ENCODE measurements around the gene SIGLEC7. TPM values are rescaled to one million over a fixed set of nuclear protein-coding genes. Genes with fewer than 3 reads are reported as not detected.

SIGLEC7 gene
- total and polyA plus RNA-seq, 2 experiments from 2014 or later, result not detected

- Histone ChIP-seq H3K4me1 (ENCODE audit: insufficient read depth) (no peaks in the 10 kb centered on the region), H3K27ac (no peak overlapping the region), H4K20me1 (ENCODE audit: insufficient read depth) (no peaks in the 10 kb centered on the region), H3K9me3 (ENCODE audit: low read depth) (no peaks in the 10 kb centered on the region), H3K9ac (no peak overlapping the region), H3F3A (ENCODE audit: insufficient read depth) (no peaks in the 10 kb centered on the region), H3K36me3 (ENCODE audit: low read depth) (no peaks in the 10 kb centered on the region), H2AFZ (no peak overlapping the region), H3K4me2 (ENCODE audit: unreplicated experiment) (no peak overlapping the region), H3K79me2 (ENCODE audit: insufficient read depth) (no peaks in the 10 kb centered on the region), H3K4me3 (no peak overlapping the region), H3K27me3 (replicated peaks; ENCODE audit: insufficient read depth) (no peaks in the 10 kb centered on the region), H3K9me2 (ENCODE audit: insufficient read depth) (no peaks in the 10 kb centered on the region)
- no peak for TF ChIP-seq EZH2 (IDR thresholded peaks at IDR 0.05; ENCODE audit: insufficient read depth, poor library complexity, severe bottlenecking)
- no peak for TF ChIP-seq EZH2phosphoT487 (IDR thresholded peaks at IDR 0.05; ENCODE audit: insufficient read depth, low read depth)
- DNase-seq, result no peak
- WGBS, 2 experiments (ENCODE audit: low coverage in 1 of 2, low lambda C conversion rate in 2 of 2, missing lambda C conversion rate in 2 of 2), result 74% methylated on average over 7 of the region's 7 CpGs
- in situ Hi-C loops (cut with MboI), result no loop called here
Observed at GRCh38 chr19:51128227-51128626, 13.9 kb upstream of the SIGLEC7 start.

DNA sequence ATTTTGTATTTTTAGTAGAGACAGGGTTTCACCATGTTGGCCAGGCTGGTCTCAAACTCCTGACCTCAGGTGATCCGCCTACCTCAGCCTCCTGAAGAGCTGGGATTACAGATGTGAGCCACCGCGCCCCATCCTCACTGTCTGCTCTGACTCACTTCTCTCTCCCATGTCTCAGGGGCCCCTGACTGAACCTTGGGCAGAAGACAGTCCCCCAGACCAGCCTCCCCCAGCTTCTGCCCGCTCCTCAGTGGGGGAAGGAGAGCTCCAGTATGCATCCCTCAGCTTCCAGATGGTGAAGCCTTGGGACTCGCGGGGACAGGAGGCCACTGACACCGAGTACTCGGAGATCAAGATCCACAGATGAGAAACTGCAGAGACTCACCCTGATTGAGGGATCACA, 12.4 kb upstream of the SIGLEC7 start:
- H3K4me1 ChIP-seq (ENCODE audit: insufficient read depth), result no peaks in the 10 kb centered on the region
- no peak overlapping the region for H3K4me3 ChIP-seq
- DNase-seq, result no peak
- H3K9me3 ChIP-seq (ENCODE audit: low read depth), result no peaks in the 10 kb centered on the region
- no peak overlapping the region for H2AFZ ChIP-seq
- no peak overlapping the region for H3K9ac ChIP-seq
- H4K20me1 ChIP-seq (ENCODE audit: insufficient read depth), result no peaks in the 10 kb centered on the region
- TF ChIP-seq EZH2 (IDR thresholded peaks at IDR 0.05; ENCODE audit: insufficient read depth, poor library complexity, severe bottlenecking) (no peak), EZH2phosphoT487 (IDR thresholded peaks at IDR 0.05; ENCODE audit: insufficient read depth, low read depth) (no peak)
- no peaks in the 10 kb centered on the region for H3K79me2 ChIP-seq (ENCODE audit: insufficient read depth)
- in situ Hi-C loops (cut with MboI), result no loop called here
- no peak overlapping the region for H3K4me2 ChIP-seq (ENCODE audit: unreplicated experiment)
- no peaks in the 10 kb centered on the region for H3K9me2 ChIP-seq (ENCODE audit: insufficient read depth)
- no peaks in the 10 kb centered on the region for H3K27me3 ChIP-seq (replicated peaks; ENCODE audit: insufficient read depth)
- 79 to 82% methylated on average over 8 of the region's 8 CpGs for WGBS, 2 experiments (ENCODE audit: low coverage in 1 of 2, low lambda C conversion rate in 2 of 2, missing lambda C conversion rate in 2 of 2)
- no peaks in the 10 kb centered on the region for H3F3A ChIP-seq (ENCODE audit: insufficient read depth)
- H3K27ac ChIP-seq, result no peak overlapping the region
- no peaks in the 10 kb centered on the region for H3K36me3 ChIP-seq (ENCODE audit: low read depth)

DNA sequence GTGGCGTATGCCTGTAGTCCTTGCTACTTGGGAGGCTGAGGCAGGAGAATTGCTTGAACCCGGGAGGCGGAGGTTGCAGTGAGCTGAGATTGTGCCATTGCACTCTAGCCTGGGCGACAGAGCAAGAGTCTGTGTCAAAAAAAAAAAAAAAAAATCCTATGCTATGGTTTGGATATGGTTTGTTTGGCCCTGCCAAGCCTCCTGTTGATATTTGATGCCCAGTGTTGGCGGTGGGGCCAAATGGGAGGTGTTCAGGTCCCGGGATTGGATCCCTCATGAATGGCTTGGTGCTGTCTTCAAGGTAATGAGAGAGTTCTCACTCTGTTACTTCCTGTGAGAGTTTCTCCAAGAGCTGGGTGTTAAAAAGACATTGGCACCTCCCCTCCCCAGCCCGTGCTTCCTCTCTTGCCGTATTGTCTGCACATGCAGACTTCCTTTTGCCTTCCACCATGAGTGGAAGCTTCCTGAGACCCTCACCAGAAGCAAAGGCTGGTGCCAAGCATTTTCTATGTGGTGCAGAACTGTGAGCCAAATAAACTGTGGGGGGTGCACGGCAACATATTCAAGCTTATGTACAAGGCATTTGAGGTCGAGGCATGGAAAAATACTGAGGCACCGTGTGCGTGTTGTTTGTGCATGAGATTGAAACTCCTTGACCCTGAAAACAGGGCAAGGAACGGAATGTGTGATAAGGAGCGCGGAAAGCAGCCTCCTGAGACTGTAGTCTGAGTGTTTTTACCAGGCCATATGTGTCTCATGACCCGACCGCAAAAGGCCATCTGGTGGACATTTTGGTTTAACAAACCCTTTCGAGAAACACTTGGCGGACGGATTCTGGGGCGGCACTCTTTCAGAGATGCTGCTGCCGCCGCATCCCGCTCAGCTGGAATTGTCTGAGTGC, 10.1 kb upstream of the SIGLEC7 start:
- Histone ChIP-seq H3K4me1 (ENCODE audit: insufficient read depth) (no peaks in the 10 kb centered on the region), H3K79me2 (ENCODE audit: insufficient read depth) (no peaks in the 10 kb centered on the region), H3K27ac (no peak overlapping the region), H3F3A (ENCODE audit: insufficient read depth) (no peaks in the 10 kb centered on the region), H3K36me3 (ENCODE audit: low read depth) (no peaks in the 10 kb centered on the region), H3K4me3 (no peak overlapping the region), H4K20me1 (ENCODE audit: insufficient read depth) (no peaks in the 10 kb centered on the region), H3K4me2 (ENCODE audit: unreplicated experiment) (no peak overlapping the region), H3K9me2 (ENCODE audit: insufficient read depth) (no peaks in the 10 kb centered on the region), H2AFZ (no peak overlapping the region), H3K9ac (no peak overlapping the region), H3K27me3 (replicated peaks; ENCODE audit: insufficient read depth) (no peaks in the 10 kb centered on the region), H3K9me3 (ENCODE audit: low read depth) (no peaks in the 10 kb centered on the region)
- peak; percentile 45 for DNase-seq
- in situ Hi-C loops (cut with MboI), result no loop called here
- WGBS, 2 experiments (ENCODE audit: low coverage in 1 of 2, low lambda C conversion rate in 2 of 2, missing lambda C conversion rate in 2 of 2), result 34 to 47% methylated on average over 21 to 24 of the region's 24 CpGs
- TF ChIP-seq EZH2 (IDR thresholded peaks at IDR 0.05; ENCODE audit: insufficient read depth, poor library complexity, severe bottlenecking) (no peak), EZH2phosphoT487 (IDR thresholded peaks at IDR 0.05; ENCODE audit: insufficient read depth, low read depth) (no peak)

GRCh38 chr19:51135004-51135403, 7.1 kb upstream of the SIGLEC7 start:
- DNase-seq, result no peak
- no peaks in the 10 kb centered on the region for H3K79me2 ChIP-seq (ENCODE audit: insufficient read depth)
- H3K36me3 ChIP-seq (ENCODE audit: low read depth), result no peaks in the 10 kb centered on the region
- no peak overlapping the region for H3K9ac ChIP-seq
- TF ChIP-seq EZH2phosphoT487 (IDR thresholded peaks at IDR 0.05; ENCODE audit: insufficient read depth, low read depth), result no peak
- TF ChIP-seq EZH2 (IDR thresholded peaks at IDR 0.05; ENCODE audit: insufficient read depth, poor library complexity, severe bottlenecking), result no peak
- H3K4me2 ChIP-seq (ENCODE audit: unreplicated experiment), result no peak overlapping the region
- no peaks in the 10 kb centered on the region for H3K9me3 ChIP-seq (ENCODE audit: low read depth)
- peaks cover 8% of the 10 kb centered on the region; the same call in 1 of the 2 replicates for H3K27me3 ChIP-seq (replicated peaks; ENCODE audit: insufficient read depth)
- H2AFZ ChIP-seq, result no peak overlapping the region
- H4K20me1 ChIP-seq (ENCODE audit: insufficient read depth), result no peaks in the 10 kb centered on the region
- no peaks in the 10 kb centered on the region for H3K4me1 ChIP-seq (ENCODE audit: insufficient read depth)
- in situ Hi-C loops (cut with MboI), result no loop called here
- no peak overlapping the region for H3K4me3 ChIP-seq
- no peaks in the 10 kb centered on the region for H3F3A ChIP-seq (ENCODE audit: insufficient read depth)
- 42 to 50% methylated on average over 5 of the region's 5 CpGs for WGBS, 2 experiments (ENCODE audit: low coverage in 1 of 2, low lambda C conversion rate in 2 of 2, missing lambda C conversion rate in 2 of 2)
- H3K27ac ChIP-seq, result no peak overlapping the region
- no peaks in the 10 kb centered on the region for H3K9me2 ChIP-seq (ENCODE audit: insufficient read depth)

Data from GM23248 (cell line).